ENCODE results near the gene IL1RL2.

IL1RL2 gene

GRCh38 chr2:102286041-102286440, 99.2 kb downstream of the IL1RL2 start:
- Mint-ChIP-seq H3K4me3 (no peak overlapping the region), H3K27me3 (ENCODE audit: low read depth) (no peaks in the 10 kb centered on the region), H3K9me3 (no peaks in the 10 kb centered on the region), H3K27ac (no peak overlapping the region), H3K4me1 (no peaks in the 10 kb centered on the region), H3K36me3 (ENCODE audit: low read depth) (no peaks in the 10 kb centered on the region)
- TF ChIP-seq CTCF (IDR thresholded peaks at IDR 0.05; ENCODE audit: unreplicated experiment in 3 of 3): no peak

DNA sequence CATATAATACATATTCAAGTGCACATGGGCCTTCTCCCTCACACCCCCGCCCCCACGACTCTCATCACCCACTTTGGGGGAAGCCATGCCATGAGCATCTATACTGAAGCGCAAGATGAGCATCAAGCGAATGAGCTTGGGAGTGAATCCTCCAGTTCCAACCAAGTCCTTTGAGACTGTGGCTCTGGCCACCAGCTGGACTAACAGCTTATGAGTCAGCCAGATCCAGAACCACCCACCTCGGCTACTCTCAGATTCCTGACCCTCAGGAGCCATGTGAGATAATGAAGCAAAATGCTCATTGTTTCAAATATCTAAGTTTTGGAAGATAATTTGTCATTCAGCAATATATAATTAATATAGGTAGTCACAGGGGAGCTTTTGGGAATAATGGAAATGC, 102.3 kb downstream of the IL1RL2 start:
- H3K9me3 Mint-ChIP-seq: no peaks in the 10 kb centered on the region
- H3K4me3 Mint-ChIP-seq: no peak overlapping the region
- no peak overlapping the region for H3K27ac Mint-ChIP-seq
- no peaks in the 10 kb centered on the region for H3K27me3 Mint-ChIP-seq (ENCODE audit: low read depth)
- no peaks in the 10 kb centered on the region for H3K4me1 Mint-ChIP-seq
- no peak for TF ChIP-seq CTCF (IDR thresholded peaks at IDR 0.05; ENCODE audit: unreplicated experiment in 3 of 3)
- H3K36me3 Mint-ChIP-seq (ENCODE audit: low read depth): no peaks in the 10 kb centered on the region

Measured in nephron (organoid).